Measurements from ENCODE around the gene LRRC45.

- no peak for TF ChIP-seq CTCF (IDR thresholded peaks at IDR 0.05 in 2 of 3, conservative IDR thresholded peaks at IDR 0.05 in 1 of 3; ENCODE audit: borderline replicate concordance in 1 of 3, insufficient read depth in 1 of 3, low read depth in 2 of 3, low read length in 2 of 3)
- TF ChIP-seq POLR2AphosphoS5 (IDR thresholded peaks at IDR 0.05; ENCODE audit: low read depth, low read length), result no peak; the same call in 1 of the 2 replicates
- TF ChIP-seq SIN3A (IDR thresholded peaks at IDR 0.05; ENCODE audit: low read depth), result no peak
- no peak for TF ChIP-seq SP1 (IDR thresholded peaks at IDR 0.05; ENCODE audit: low read depth)
- no peak for TF ChIP-seq CEBPB (IDR thresholded peaks at IDR 0.05; ENCODE audit: low read depth)
- TF ChIP-seq POLR2A (IDR thresholded peaks at IDR 0.05; ENCODE audit: borderline replicate concordance, extremely low read depth, insufficient read depth, insufficient read length), result no peak
- TF ChIP-seq YY1 (IDR thresholded peaks at IDR 0.05; ENCODE audit: extremely low read depth, insufficient replicate concordance, low read depth, low read length), result no peak
- TF ChIP-seq, protein P1, sequence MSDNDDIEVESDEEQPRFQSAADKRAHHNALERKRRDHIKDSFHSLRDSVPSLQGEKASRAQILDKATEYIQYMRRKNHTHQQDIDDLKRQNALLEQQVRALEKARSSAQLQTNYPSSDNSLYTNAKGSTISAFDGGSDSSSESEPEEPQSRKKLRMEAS (IDR thresholded peaks at IDR 0.05), result no peak
- TF ChIP-seq RAD21 (IDR thresholded peaks at IDR 0.05; ENCODE audit: low read depth), result no peak
- TF ChIP-seq TCF7L2 (IDR thresholded peaks at IDR 0.05; ENCODE audit: borderline replicate concordance, extremely low read depth, insufficient read depth, insufficient read length), result no peak
- no peak for TF ChIP-seq EZH2 (IDR thresholded peaks at IDR 0.05)
- TF ChIP-seq SRF (IDR thresholded peaks at IDR 0.05; ENCODE audit: low read depth), result no peak
- TF ChIP-seq FOSL1 (IDR thresholded peaks at IDR 0.05; ENCODE audit: low read depth), result no peak
- no peak for TF ChIP-seq EZH2phosphoT487 (IDR thresholded peaks at IDR 0.05; ENCODE audit: borderline replicate concordance)
These were observed 53.1 kb downstream of the LRRC45 start for GRCh38 chr17:82076018-82076784.
